Measurements from ENCODE around the gene TAS2R8. TPM values are rescaled to one million over a fixed set of nuclear protein-coding genes. Genes with fewer than 3 reads are reported as not detected.

The TAS2R8 gene
- total and polyA plus RNA-seq, 10 of the 15 experiments (the other 5 are each of a cell fraction or from before 2014, with no cell fraction given), result not detected

GRCh38 chr12:10759657-10760056 is 47.4 kb downstream of the TAS2R8 start:
- DNase-seq (ENCODE audit: low read depth, low spot score), result no peak
- Histone ChIP-seq H4K20me1 (ENCODE audit: control insufficient read depth, insufficient read depth) (no peaks in the 10 kb centered on the region), H3K4me1 (ENCODE audit: control insufficient read depth, insufficient read depth, low read length) (no peaks in the 10 kb centered on the region), H3K36me3 (ENCODE audit: control insufficient read depth in 2 of 2, insufficient read depth in 2 of 2, low read length in 1 of 2) (no peaks in the 10 kb centered on the region), H3K4me2 (ENCODE audit: control insufficient read depth, insufficient read depth) (no peak overlapping the region), H2AFZ (ENCODE audit: control insufficient read depth, low read depth, low read length) (no peak overlapping the region), H3K79me2 (ENCODE audit: control insufficient read depth, insufficient read depth, low read length) (no peaks in the 10 kb centered on the region), H3K27me3 (replicated peaks in 1 of 2; ENCODE audit: control insufficient read depth in 2 of 2, insufficient read depth in 2 of 2, low read length in 1 of 2) (no peaks in the 10 kb centered on the region), H3K27ac (ENCODE audit: control insufficient read depth, insufficient read depth) (no peak overlapping the region), H3K9me3 (replicated peaks; ENCODE audit: control insufficient read depth, insufficient read depth, low read length) (peaks cover 3% of the 10 kb centered on the region; the same call in 2 of the 3 replicates), H3K4me3 (no peak overlapping the region), H3K9ac (ENCODE audit: control insufficient read depth, insufficient read depth, low read length) (no peak overlapping the region)
- FAIRE-seq, result no peak
- intact Hi-C loops (cut with micrococcal nuclease; ENCODE audit: unreplicated experiment) (no loop called here), in situ Hi-C loops (cut with MboI) (no loop called here)
- ChIA-PET RAD21 (ENCODE audit: unreplicated experiment) (interaction anchor here (1.7 kb wide), 1 partner anchor 12 kb away, joined by 4 read pairs; no protein-coding TSS in a partner anchor), POLR2A (no interaction called here), CTCF (interaction anchor here (3.5 kb wide), 1 partner anchor 10 kb away, joined by 18 read pairs; no protein-coding TSS in a partner anchor), SMC1A (ENCODE audit: uncharacterized antibody, unreplicated experiment) (interaction anchor here (1.0 kb wide), 1 partner anchor 9 kb away, joined by 3 read pairs; no protein-coding TSS in a partner anchor)
- no TSS peak for BruUV-seq (replicated peaks)
- no peak for TF ChIP-seq STAT3 (IDR thresholded peaks at IDR 0.05; ENCODE audit: low read depth, low read length)
- TF ChIP-seq NR2C1 (IDR thresholded peaks at IDR 0.05), result no peak
- TF ChIP-seq ASH2L (IDR thresholded peaks at IDR 0.05; ENCODE audit: borderline replicate concordance, low read depth), result no peak
- TF ChIP-seq FOXK2 (IDR thresholded peaks at IDR 0.05), result no peak
- no peak for TF ChIP-seq TAF1 (IDR thresholded peaks at IDR 0.05; ENCODE audit: borderline replicate concordance, low read depth, low read length)
- no peak for TF ChIP-seq HSF1 (IDR thresholded peaks at IDR 0.05; ENCODE audit: low read depth, low read length)
- TF ChIP-seq SREBF1 (IDR thresholded peaks at IDR 0.05; ENCODE audit: low read length), result no peak
- no peak for TF ChIP-seq MXI1 (IDR thresholded peaks at IDR 0.05; ENCODE audit: low read depth, low read length)
- no peak for TF ChIP-seq SKIL (IDR thresholded peaks at IDR 0.05; ENCODE audit: low read depth, poor library complexity, severe bottlenecking)
- TF ChIP-seq ZNF687 (IDR thresholded peaks at IDR 0.05), result no peak
- 3% methylated on average over 2 of the region's 2 CpGs for WGBS (ENCODE audit: insufficient coverage, insufficient replicate concordance, low lambda C conversion rate, missing lambda C conversion rate)
- ATAC-seq, result no peak
